Hair follicle dermal papilla cell (primary cell): ENCODE measurements around the gene MYL1. TPM values are rescaled to one million over a fixed set of nuclear protein-coding genes. Genes with fewer than 3 reads are reported as not detected.

Source experiments
- small RNA-seq: library from RNA; depleted of rRNA; stranded (forward); fragments of <200 nt; gene quantifications from one replicate; pipeline ENCODE3, GENCODE V24; 2012
- total RNA-seq: library from RNA; depleted of rRNA; stranded (reverse); fragments of >200 nt; gene quantifications from 2 replicates; pipeline ENCODE4 v1.2.3, GENCODE V29; 2012

MYL1 gene
- not detected in 2 replicates for total RNA-seq

DNA sequence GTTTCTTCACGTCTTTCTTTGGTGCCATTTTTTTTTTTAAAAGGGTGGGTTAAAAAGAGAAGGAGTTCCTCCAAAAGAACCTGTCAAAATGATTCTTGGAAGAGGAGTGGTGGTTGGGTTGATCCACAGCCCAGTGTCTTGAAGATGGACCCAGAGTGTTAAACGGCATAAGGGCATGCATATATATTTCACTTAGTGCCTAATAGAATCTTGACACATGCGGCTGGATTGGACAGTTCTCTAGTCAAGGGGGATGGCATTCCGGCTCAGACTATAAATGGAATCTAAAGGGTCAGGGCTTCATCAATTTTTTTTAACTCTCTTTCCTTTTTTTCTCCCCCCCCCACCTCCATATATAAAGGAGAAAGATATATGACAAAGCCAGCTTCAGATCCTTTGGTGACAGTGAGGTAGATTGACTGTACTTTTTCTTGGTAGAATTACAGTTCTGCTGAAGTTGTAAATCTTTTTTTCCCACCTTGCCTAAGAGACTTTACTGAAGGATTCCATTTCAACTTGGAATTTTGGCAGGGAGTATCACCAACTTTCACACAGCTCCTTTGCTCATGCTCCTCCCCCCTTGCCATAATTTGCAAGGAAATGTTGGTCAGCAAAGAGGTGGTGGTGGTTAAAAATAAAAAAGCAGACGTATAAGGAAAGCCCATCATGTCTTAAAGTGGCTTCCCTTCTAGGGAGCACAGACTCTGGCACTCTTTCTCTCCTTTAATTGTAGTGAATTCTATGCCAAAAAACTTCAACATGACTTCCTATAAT is at the start of gene MYL1:
MYL1 (minus strand) TSS at position 160 of the 774 bp plus-strand sequence; CDS start at position 28, 132 bp downstream.

Small RNA genes lying within 50 kb of the gene (small RNA-seq; reads per million reads assigned to genes)
- not detected for gene RF00019

Other genes with a start within 250 kb of the MYL1 start
- gene KANSL1L, start 143.8 kb downstream of the MYL1 start, total RNA-seq = 24.8 and 30.4 TPM in 2 replicates
- 0.16 TPM in 1 of 2 replicates, not detected in the other for gene ACADL, start 89.7 kb downstream of the MYL1 start, total RNA-seq
- gene LANCL1, start 161.6 kb upstream of the MYL1 start, total RNA-seq = 54.0 and 54.5 TPM in 2 replicates
- gene CPS1, start 241.4 kb upstream of the MYL1 start, total RNA-seq = 21.4 and 25.3 TPM in 2 replicates